ENCODE data around the gene PRSS56.
A peak's percentile ranks its signal among the peaks of the same experiment; 100 is the strongest.

DNA sequence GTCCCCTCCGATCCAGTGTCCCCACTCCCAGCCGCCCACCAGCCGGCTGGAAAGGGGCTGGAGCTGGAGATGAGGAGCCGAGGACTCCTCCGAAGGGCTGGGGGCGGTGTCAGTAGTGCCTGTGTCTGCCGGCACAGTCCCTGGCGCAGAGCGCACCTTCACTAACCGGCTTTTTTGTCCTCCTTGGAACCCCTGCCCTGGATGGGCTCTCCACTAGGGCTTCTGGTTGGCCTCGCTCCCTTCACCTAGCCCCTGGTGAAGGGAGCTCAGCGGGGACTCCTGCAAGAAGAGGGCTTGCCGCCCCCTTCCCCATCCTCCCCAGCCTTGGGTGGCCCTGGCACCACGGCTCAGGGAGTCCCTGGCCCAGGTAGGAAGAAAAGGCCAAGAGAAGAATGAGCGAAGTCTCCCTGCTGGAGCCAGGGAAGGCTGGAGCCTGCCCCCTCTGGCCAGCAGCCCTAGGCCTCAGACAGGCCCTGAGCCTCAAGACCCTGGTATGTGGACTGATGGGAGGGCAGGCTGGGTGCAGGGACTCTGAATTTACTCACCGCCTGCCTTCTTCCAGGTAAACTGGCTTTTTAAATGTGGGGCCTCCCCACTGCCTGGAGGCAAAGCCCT, 32.0 kb upstream of the PRSS56 start:
- TF ChIP-seq, protein P1, sequence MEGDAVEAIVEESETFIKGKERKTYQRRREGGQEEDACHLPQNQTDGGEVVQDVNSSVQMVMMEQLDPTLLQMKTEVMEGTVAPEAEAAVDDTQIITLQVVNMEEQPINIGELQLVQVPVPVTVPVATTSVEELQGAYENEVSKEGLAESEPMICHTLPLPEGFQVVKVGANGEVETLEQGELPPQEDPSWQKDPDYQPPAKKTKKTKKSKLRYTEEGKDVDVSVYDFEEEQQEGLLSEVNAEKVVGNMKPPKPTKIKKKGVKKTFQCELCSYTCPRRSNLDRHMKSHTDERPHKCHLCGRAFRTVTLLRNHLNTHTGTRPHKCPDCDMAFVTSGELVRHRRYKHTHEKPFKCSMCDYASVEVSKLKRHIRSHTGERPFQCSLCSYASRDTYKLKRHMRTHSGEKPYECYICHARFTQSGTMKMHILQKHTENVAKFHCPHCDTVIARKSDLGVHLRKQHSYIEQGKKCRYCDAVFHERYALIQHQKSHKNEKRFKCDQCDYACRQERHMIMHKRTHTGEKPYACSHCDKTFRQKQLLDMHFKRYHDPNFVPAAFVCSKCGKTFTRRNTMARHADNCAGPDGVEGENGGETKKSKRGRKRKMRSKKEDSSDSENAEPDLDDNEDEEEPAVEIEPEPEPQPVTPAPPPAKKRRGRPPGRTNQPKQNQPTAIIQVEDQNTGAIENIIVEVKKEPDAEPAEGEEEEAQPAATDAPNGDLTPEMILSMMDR (IDR thresholded peaks at IDR 0.05) = peak; percentile 41
- TF ChIP-seq EZH2phosphoT487 (IDR thresholded peaks at IDR 0.05) = no peak
